ENCODE data around the gene ANKDD1A.
A peak's percentile ranks its signal among the peaks of the same experiment; 100 is the strongest.

The ANKDD1A gene

GRCh38 chr15:64989416-64990167, 77.9 kb downstream of the ANKDD1A start, which contains the start of gene SPG21 (continued):
- peak; percentile 73 for TF ChIP-seq KLF17 (tag by site-specific recombination; IDR thresholded peaks at IDR 0.05)
- 0 out of 2 replicates have a peak, but pooled peaks have one; percentile 20 for TF ChIP-seq ZFP37 (tag by site-specific recombination; IDR thresholded peaks at IDR 0.05)
- TF ChIP-seq MZF1 (tag by site-specific recombination; IDR thresholded peaks at IDR 0.05; ENCODE audit: borderline replicate concordance): no peak
- TF ChIP-seq ZNF610 (tag by site-specific recombination; IDR thresholded peaks at IDR 0.05; ENCODE audit: borderline replicate concordance): no peak
- TF ChIP-seq ZNF266 (tag by site-specific recombination; IDR thresholded peaks at IDR 0.05; ENCODE audit: low read depth): no peak
- TF ChIP-seq ZNF133 (tag by site-specific recombination; IDR thresholded peaks at IDR 0.05): no peak
- TF ChIP-seq ZNF48 (tag by site-specific recombination; IDR thresholded peaks at IDR 0.05): no peak
- no peak for TF ChIP-seq SETDB1 (IDR thresholded peaks at IDR 0.05; ENCODE audit: insufficient read length, low read length)
- TF ChIP-seq RBAK (tag by site-specific recombination; IDR thresholded peaks at IDR 0.05): no peak
- no peak for TF ChIP-seq ZNF112 (tag by site-specific recombination; IDR thresholded peaks at IDR 0.05)
- no peak for TF ChIP-seq ZNF549 (tag by site-specific recombination; IDR thresholded peaks at IDR 0.05)
- TF ChIP-seq ZNF169 (tag by site-specific recombination; IDR thresholded peaks at IDR 0.05): no peak
- no peak for TF ChIP-seq ZNF426 (tag by site-specific recombination; IDR thresholded peaks at IDR 0.05)
- no peak for TF ChIP-seq ZNF555 (tag by site-specific recombination; conservative IDR thresholded peaks at IDR 0.05)

GRCh38 chr15:64990168-64990470, 78.4 kb downstream of the ANKDD1A start:
- TF ChIP-seq KLF17 (tag by site-specific recombination; IDR thresholded peaks at IDR 0.05) (0 out of 2 replicates have a peak, but pooled peaks have one; percentile 14), ZNF610 (tag by site-specific recombination; IDR thresholded peaks at IDR 0.05; ENCODE audit: borderline replicate concordance) (0 out of 2 replicates have a peak, but pooled peaks have one; percentile 20), ZXDB (tag by site-specific recombination; IDR thresholded peaks at IDR 0.05) (no peak; the same call in 1 of the 2 replicates), ZNF513 (tag by site-specific recombination; IDR thresholded peaks at IDR 0.05) (peak; percentile 61; the same call in 1 of the 2 replicates), ZNF2 (tag by site-specific recombination; IDR thresholded peaks at IDR 0.05) (peak; percentile 22; the same call in 1 of the 2 replicates), ZNF362 (tag by site-specific recombination; IDR thresholded peaks at IDR 0.05) (no peak), ZBTB48 (tag by site-specific recombination; IDR thresholded peaks at IDR 0.05) (0 out of 2 replicates have a peak, but pooled peaks have one; percentile 16), OVOL3 (tag by site-specific recombination; IDR thresholded peaks at IDR 0.05) (no peak), KLF8 (tag by site-specific recombination; IDR thresholded peaks at IDR 0.05) (peak; percentile 23; the same call in 1 of the 2 replicates), ZBTB11 (tag by site-specific recombination; conservative IDR thresholded peaks at IDR 0.05; ENCODE audit: low read depth) (peak; percentile 49; the same call in 1 of the 2 replicates), MYNN (tag by site-specific recombination; IDR thresholded peaks at IDR 0.05; ENCODE audit: borderline replicate concordance) (no peak), ZNF704 (tag by site-specific recombination; IDR thresholded peaks at IDR 0.05) (no peak), GLI4 (tag by site-specific recombination; IDR thresholded peaks at IDR 0.05) (no peak), ZNF133 (tag by site-specific recombination; IDR thresholded peaks at IDR 0.05) (no peak), KLF7 (tag by site-specific recombination; IDR thresholded peaks at IDR 0.05; ENCODE audit: borderline replicate concordance) (0 out of 2 replicates have a peak, but pooled peaks have one; percentile 24)
- Histone ChIP-seq H3K4me1 (ENCODE audit: control insufficient read depth, insufficient read depth, low read length) (no peaks in the 10 kb centered on the region), H3K9me3 (ENCODE audit: control insufficient read depth, insufficient read depth, low read depth, low read length) (no peaks in the 10 kb centered on the region), H3K4me3 (ENCODE audit: low read depth, low read length) (peak overlapping the region; percentile 95), H3K27ac (ENCODE audit: extremely low read depth, low read depth, low read length) (no peak overlapping the region), H3K36me3 (ENCODE audit: control insufficient read depth in 2 of 2, insufficient read depth in 1 of 2, low read length in 2 of 2) (no peaks in the 10 kb centered on the region)
- POLR2A ChIA-PET: no interaction called here
- CTCF ChIA-PET: no interaction called here

All from HEK293 (cell line).